Stomach smooth muscle (tissue), 2 donors: ENCODE data around the gene VTI1A.

ENCODE experiments used
- H3K27ac ChIP-seq: one replicate; pipeline ENCODE4 v1.7.0; 2013; ENCODE audit warnings: mild to moderate bottlenecking, low read length, inconsistent platforms
- H3K27me3 ChIP-seq, 2 donors: one replicate each; pipeline ENCODE4 v1.7.0; 2013; ENCODE audit warnings: low read length in 2 of 2; ENCODE audit not compliant: insufficient read depth in 2 of 2, control insufficient read depth in 1 of 2
- H3K36me3 ChIP-seq, 2 donors: one replicate each; pipeline ENCODE4 v1.7.0; 2013; ENCODE audit warnings: low read length in 2 of 2; ENCODE audit not compliant: control insufficient read depth in 2 of 2, insufficient read depth in 2 of 2
- H3K4me1 ChIP-seq: one replicate; pipeline ENCODE4 v1.7.0; 2013; ENCODE audit warnings: low read length; ENCODE audit not compliant: control insufficient read depth, insufficient read depth
- H3K4me3 ChIP-seq, 2 donors: one replicate each; pipeline ENCODE4 v1.7.0; 2013; ENCODE audit warnings: low read length in 2 of 2
- H3K9ac ChIP-seq, 2 donors: one replicate each; pipeline ENCODE4 v1.7.0; 2013; ENCODE audit warnings: low read length in 2 of 2, mild to moderate bottlenecking in 1 of 2
- H3K9me3 ChIP-seq, 2 donors: one replicate each; pipeline ENCODE4 v1.7.0; 2013; ENCODE audit warnings: low read length in 2 of 2; ENCODE audit not compliant: control insufficient read depth in 2 of 2
- donor health status: healthy.
- donor health status: Pancreatic carcinoma.

VTI1A gene

DNA sequence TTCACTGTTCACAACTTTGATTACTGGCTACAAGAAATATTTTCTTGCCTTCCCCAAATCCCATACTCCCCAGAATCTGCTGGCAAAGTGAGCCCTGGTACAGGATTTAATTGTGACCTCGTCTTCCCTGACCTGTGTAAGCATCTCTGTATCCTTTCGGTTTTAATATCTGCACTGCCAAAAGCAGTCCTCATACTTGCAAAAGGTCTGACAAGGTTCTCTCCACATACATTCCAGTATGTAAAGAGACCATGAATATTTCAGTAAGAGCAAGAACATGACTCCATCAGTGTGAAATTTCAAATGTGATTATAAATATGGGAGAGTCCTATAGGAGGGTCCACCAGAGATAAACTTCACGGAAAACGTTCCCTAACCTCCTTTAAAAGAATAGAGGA lies 369.0 kb downstream of the VTI1A start:
- no peaks in the 10 kb centered on the region for H3K9me3 ChIP-seq
- no peak overlapping the region for H3K9ac ChIP-seq
- H3K4me3 ChIP-seq = no peak overlapping the region
- H3K27me3 ChIP-seq = no peaks in the 10 kb centered on the region
- H3K27ac ChIP-seq = peak overlapping the region; percentile 2
- H3K36me3 ChIP-seq = no peaks in the 10 kb centered on the region
- H3K4me1 ChIP-seq = peaks cover 5% of the 10 kb centered on the region

DNA sequence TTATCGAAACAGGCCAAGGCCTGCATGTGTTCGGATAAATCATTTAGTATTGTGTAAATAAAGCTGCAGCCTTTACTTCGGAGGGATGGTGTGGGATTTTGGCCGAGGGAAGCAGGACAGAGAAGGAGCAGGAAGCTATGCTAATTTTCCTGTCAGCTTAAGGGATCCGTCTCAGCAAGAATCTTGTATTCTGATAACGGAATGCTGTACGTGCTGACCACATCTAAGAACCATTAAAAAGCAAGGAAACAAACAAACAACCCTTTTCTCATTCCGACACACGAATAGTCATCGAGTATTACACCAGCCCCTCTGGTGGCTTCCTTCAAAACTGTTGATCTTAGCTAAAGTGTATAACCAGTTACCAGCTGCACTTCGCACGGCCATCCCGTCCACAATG lies 369.9 kb downstream of the VTI1A start:
- H3K9ac ChIP-seq = no peak overlapping the region
- no peaks in the 10 kb centered on the region for H3K36me3 ChIP-seq
- H3K27me3 ChIP-seq = no peaks in the 10 kb centered on the region
- H3K27ac ChIP-seq = no peak overlapping the region
- peaks cover 3% of the 10 kb centered on the region for H3K4me1 ChIP-seq
- no peaks in the 10 kb centered on the region for H3K9me3 ChIP-seq
- no peak overlapping the region for H3K4me3 ChIP-seq

- H3K27ac ChIP-seq = no peak overlapping the region
- no peaks in the 10 kb centered on the region for H3K9me3 ChIP-seq
- no peaks in the 10 kb centered on the region for H3K27me3 ChIP-seq
- H3K4me3 ChIP-seq = no peak overlapping the region
- no peaks in the 10 kb centered on the region for H3K36me3 ChIP-seq
- H3K9ac ChIP-seq = no peak overlapping the region
- H3K4me1 ChIP-seq = no peaks in the 10 kb centered on the region
These were observed 371.2 kb downstream of the VTI1A start for GRCh38 chr10:112817981-112818777.

GRCh38 chr10:112819231-112819630 lies 372.2 kb downstream of the VTI1A start:
- Histone ChIP-seq H3K36me3 (no peaks in the 10 kb centered on the region), H3K27me3 (no peaks in the 10 kb centered on the region), H3K4me3 (no peak overlapping the region), H3K4me1 (no peaks in the 10 kb centered on the region), H3K27ac (no peak overlapping the region), H3K9me3 (no peaks in the 10 kb centered on the region), H3K9ac (no peak overlapping the region)

DNA sequence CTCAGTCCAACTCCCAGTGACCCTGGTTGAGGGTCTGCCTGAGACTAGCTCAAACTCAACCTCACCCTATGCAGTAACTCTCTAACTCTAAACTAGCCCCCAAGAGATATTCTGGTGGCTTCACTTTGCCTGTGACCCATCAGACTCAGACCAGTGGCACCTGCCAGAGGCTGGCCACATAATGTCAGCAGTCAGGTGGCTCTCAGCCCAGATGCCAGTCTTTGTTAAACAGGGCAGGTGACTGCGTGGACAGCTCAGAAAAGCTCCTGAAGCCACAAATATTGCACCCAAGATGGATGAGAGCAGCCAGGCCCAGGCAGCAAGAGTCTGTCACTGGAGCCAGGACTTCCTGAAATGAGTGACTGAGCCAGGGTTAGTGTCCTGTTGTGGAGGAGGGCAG lies 373.3 kb downstream of the VTI1A start:
- Histone ChIP-seq H3K9ac (no peak overlapping the region), H3K27me3 (no peaks in the 10 kb centered on the region), H3K27ac (no peak overlapping the region), H3K9me3 (no peaks in the 10 kb centered on the region), H3K4me3 (no peak overlapping the region), H3K36me3 (no peaks in the 10 kb centered on the region), H3K4me1 (no peaks in the 10 kb centered on the region)

- peaks cover 3% of the 10 kb centered on the region for H3K4me1 ChIP-seq
- no peak overlapping the region for H3K27ac ChIP-seq
- no peaks in the 10 kb centered on the region for H3K27me3 ChIP-seq
- no peak overlapping the region for H3K4me3 ChIP-seq
- no peaks in the 10 kb centered on the region for H3K9me3 ChIP-seq
- no peaks in the 10 kb centered on the region for H3K36me3 ChIP-seq
- no peak overlapping the region for H3K9ac ChIP-seq
These were observed 374.0 kb downstream of the VTI1A start for GRCh38 chr10:112821038-112821437.

DNA sequence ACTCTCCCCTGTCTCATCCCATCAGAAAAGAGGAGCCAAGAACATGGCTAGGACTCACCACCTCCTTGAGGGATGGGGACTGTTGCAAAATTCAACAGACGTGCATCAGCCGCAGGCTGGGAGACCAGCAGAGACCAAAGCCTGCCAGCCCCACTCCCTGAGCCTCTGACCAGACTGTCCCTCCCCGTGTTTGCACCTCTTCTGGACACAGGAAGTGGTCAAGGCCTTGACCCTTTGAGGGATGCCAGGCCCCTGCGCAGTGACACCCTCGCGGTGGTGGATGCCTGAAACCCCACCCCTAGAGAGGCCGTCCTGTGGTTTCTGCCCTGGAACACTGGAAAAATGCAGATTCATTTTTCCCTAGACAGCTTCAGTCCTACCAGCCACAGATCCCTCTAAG lies 374.6 kb downstream of the VTI1A start:
- Histone ChIP-seq H3K27me3 (no peaks in the 10 kb centered on the region), H3K36me3 (no peaks in the 10 kb centered on the region), H3K27ac (no peak overlapping the region), H3K9me3 (no peaks in the 10 kb centered on the region), H3K4me1 (peaks cover 5% of the 10 kb centered on the region), H3K9ac (no peak overlapping the region), H3K4me3 (no peak overlapping the region)

DNA sequence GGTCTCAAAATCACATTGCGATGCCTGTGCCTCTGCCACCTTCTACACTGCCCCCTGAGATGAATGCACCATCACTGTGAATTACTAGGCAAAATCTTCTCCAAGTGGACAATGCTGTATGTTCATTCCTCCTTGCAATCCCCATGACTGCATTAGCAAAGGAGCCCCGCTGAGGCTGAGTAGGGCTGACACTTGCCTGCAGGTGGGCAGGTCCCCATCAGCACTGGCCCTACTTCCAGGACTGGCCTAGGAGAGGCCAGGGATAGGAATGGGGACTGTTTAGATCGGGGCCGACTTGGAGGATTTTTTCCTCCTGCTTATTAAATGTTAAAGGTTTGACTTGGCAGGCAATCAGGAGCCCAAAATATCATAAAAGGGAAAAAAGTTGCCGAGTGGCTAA lies 376.0 kb downstream of the VTI1A start:
- no peaks in the 10 kb centered on the region for H3K9me3 ChIP-seq
- no peaks in the 10 kb centered on the region for H3K27me3 ChIP-seq
- no peak overlapping the region for H3K27ac ChIP-seq
- no peaks in the 10 kb centered on the region for H3K36me3 ChIP-seq
- no peak overlapping the region for H3K4me3 ChIP-seq
- no peak overlapping the region for H3K9ac ChIP-seq
- H3K4me1 ChIP-seq = peaks cover 5% of the 10 kb centered on the region

DNA sequence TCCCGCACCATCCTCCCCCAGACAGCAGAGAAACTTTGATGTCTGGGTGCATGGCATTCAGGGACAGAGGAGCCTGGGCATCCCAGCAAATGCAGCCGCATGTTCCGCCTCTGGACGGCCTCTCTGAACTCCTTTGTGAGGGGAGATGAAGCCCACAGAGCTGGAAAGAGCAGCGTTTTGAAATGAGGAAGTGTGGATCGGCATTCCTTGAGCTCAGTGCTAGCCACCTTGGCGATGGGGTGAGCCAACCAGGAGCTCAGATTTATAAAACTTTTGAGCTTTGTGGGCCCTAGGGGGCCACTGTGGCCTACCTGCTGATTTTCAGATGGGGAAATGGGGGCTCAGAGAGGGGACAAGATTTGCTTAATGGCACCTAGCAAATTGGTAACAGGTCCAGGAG lies 376.6 kb downstream of the VTI1A start:
- H3K36me3 ChIP-seq = no peaks in the 10 kb centered on the region
- peaks cover 5% of the 10 kb centered on the region for H3K4me1 ChIP-seq
- H3K4me3 ChIP-seq = no peak overlapping the region
- no peaks in the 10 kb centered on the region for H3K9me3 ChIP-seq
- H3K27ac ChIP-seq = no peak overlapping the region
- no peaks in the 10 kb centered on the region for H3K27me3 ChIP-seq
- H3K9ac ChIP-seq = no peak overlapping the region

GRCh38 chr10:112826018-112826697 lies 379.1 kb downstream of the VTI1A start:
- peaks cover 5% of the 10 kb centered on the region for H3K4me1 ChIP-seq
- H3K9ac ChIP-seq = no peak overlapping the region

DNA sequence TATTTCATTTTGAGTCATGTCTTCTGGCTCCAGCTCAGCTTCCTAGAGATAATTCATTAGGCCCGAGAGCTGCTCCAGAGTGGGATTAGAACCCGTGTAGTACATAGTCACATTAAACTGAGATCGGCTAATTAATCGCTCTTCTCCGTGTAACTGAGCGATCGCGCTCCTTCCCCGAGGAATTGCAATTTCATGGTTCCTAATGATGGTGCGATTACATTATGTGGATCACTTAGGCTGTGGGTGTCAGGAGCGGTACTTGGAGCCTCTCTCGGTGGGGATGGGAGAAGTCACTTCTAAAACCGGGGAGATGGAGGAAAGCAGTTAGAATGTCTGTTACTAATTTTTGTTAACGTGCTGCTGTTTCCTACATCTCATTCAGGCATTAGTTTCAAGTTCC lies 380.1 kb downstream of the VTI1A start:
- Histone ChIP-seq H3K36me3 (no peaks in the 10 kb centered on the region), H3K4me1 (peaks cover 5% of the 10 kb centered on the region), H3K27me3 (no peaks in the 10 kb centered on the region), H3K4me3 (no peak overlapping the region), H3K9me3 (no peaks in the 10 kb centered on the region), H3K9ac (no peak overlapping the region), H3K27ac (no peak overlapping the region)

More at GRCh38 chr10:112826018-112826697, 379.1 kb downstream of the VTI1A start:
- Histone ChIP-seq H3K9me3 (no peaks in the 10 kb centered on the region), H3K27ac (no peak overlapping the region), H3K36me3 (no peaks in the 10 kb centered on the region), H3K4me3 (peak overlapping the region in 1 of 2 donors; percentile 29), H3K27me3 (no peaks in the 10 kb centered on the region)
